Trophoblast cell (in vitro differentiated cells and primary cell): ENCODE data around the gene COPB1.

Experiments used
- DNase-seq, 2 donors: peaks; one replicate each; pipeline ENCODE4 v3.0.0-alpha.2; 2016
- H2AFZ ChIP-seq: 2 replicates; pipeline ENCODE4 v1.6.1; 2013; ENCODE audit warnings: low read length, moderate library complexity, mild to moderate bottlenecking; ENCODE audit not compliant: insufficient read depth, poor library complexity
- H2AK5ac ChIP-seq: 2 replicates; pipeline ENCODE4 v1.6.1; 2013; ENCODE audit warnings: mild to moderate bottlenecking, low read length
- H2BK120ac ChIP-seq: 2 replicates; pipeline ENCODE4 v1.6.1; 2013; ENCODE audit warnings: low read length, mild to moderate bottlenecking, moderate library complexity; ENCODE audit not compliant: insufficient read depth, poor library complexity
- H2BK12ac ChIP-seq: 2 replicates; pipeline ENCODE4 v1.6.1; 2013; ENCODE audit warnings: mild to moderate bottlenecking, low read length, moderate library complexity
- H2BK5ac ChIP-seq: 2 replicates; pipeline ENCODE4 v1.6.1; 2013; ENCODE audit warnings: low read length, low read depth, moderate library complexity, mild to moderate bottlenecking; ENCODE audit not compliant: poor library complexity
- H3K14ac ChIP-seq: 2 replicates; pipeline ENCODE4 v1.6.1; 2013; ENCODE audit warnings: mild to moderate bottlenecking, low read length
- H3K18ac ChIP-seq: 2 replicates; pipeline ENCODE4 v1.6.1; 2013; ENCODE audit warnings: mild to moderate bottlenecking, low read length
- H3K23ac ChIP-seq: 2 replicates; pipeline ENCODE4 v1.6.1; 2013; ENCODE audit warnings: low read length
- H3K27ac ChIP-seq: 2 replicates; pipeline ENCODE4 v1.5.1; 2013; ENCODE audit warnings: low read depth, mild to moderate bottlenecking, inconsistent platforms, low read length, moderate library complexity
- H3K27me3 ChIP-seq: 2 replicates; pipeline ENCODE4 v1.6.1; 2013; ENCODE audit warnings: inconsistent platforms, mild to moderate bottlenecking, low read length, moderate library complexity; ENCODE audit not compliant: insufficient read depth
- H3K36me3 ChIP-seq, 2 experiments: 1 replicate in 1 of 2; 2 replicates in 1 of 2; pipeline ENCODE4 v1.6.1; 2013; ENCODE audit warnings: low read length in 2 of 2, mild to moderate bottlenecking in 2 of 2, moderate library complexity in 1 of 2; ENCODE audit not compliant: insufficient read depth in 2 of 2, control insufficient read depth in 1 of 2
- H3K4ac ChIP-seq: 2 replicates; pipeline ENCODE4 v1.6.1; 2013; ENCODE audit warnings: low read depth, mild to moderate bottlenecking, low read length, moderate library complexity
- H3K4me1 ChIP-seq, 2 experiments: 1 replicate in 1 of 2; 2 replicates in 1 of 2; pipeline ENCODE4 v1.6.1; 2013; ENCODE audit warnings: low read length in 2 of 2, mild to moderate bottlenecking in 2 of 2, moderate library complexity in 1 of 2; ENCODE audit not compliant: insufficient read depth in 2 of 2, control insufficient read depth in 1 of 2
- H3K4me2 ChIP-seq: 2 replicates; pipeline ENCODE4 v1.6.1; 2013; ENCODE audit warnings: inconsistent platforms, mild to moderate bottlenecking, low read length, moderate library complexity
- H3K4me3 ChIP-seq: 2 replicates; pipeline ENCODE4 v1.5.1; 2013; ENCODE audit warnings: mild to moderate bottlenecking, low read depth, low read length, inconsistent platforms
- H3K79me1 ChIP-seq: one replicate; pipeline ENCODE4 v1.6.1; 2013; ENCODE audit warnings: low read length
- H3K79me2 ChIP-seq: 2 replicates; pipeline ENCODE4 v1.6.1; 2013; ENCODE audit warnings: low read length, mild to moderate bottlenecking; ENCODE audit not compliant: control insufficient read depth, insufficient read depth, poor library complexity
- H3K9ac ChIP-seq: 2 replicates; pipeline ENCODE4 v1.6.1; 2013; ENCODE audit warnings: mild to moderate bottlenecking, low read length
- H3K9me3 ChIP-seq: 2 replicates; pipeline ENCODE4 v1.6.1; 2013; ENCODE audit warnings: low read depth, mild to moderate bottlenecking, control low read depth, inconsistent platforms, low read length; ENCODE audit not compliant: insufficient read depth
- H4K12ac ChIP-seq: 2 replicates; pipeline ENCODE4 v1.6.1; 2013; ENCODE audit warnings: low read depth, mild to moderate bottlenecking, low read length, moderate library complexity
- H4K8ac ChIP-seq: 2 replicates; pipeline ENCODE4 v1.6.1; 2013; ENCODE audit warnings: low read depth, mild to moderate bottlenecking, low read length, moderate library complexity
- H4K91ac ChIP-seq: one replicate; pipeline ENCODE4 v1.6.1; 2013; ENCODE audit warnings: low read depth, mild to moderate bottlenecking, low read length, moderate library complexity
- WGBS: extraction: QIAGEN DNeasy Blood & Tissue Kit; methylation state at CpG from one replicate; pipeline ENCODE4 v1.1.7; 2013; ENCODE audit warnings: missing lambda C conversion rate; ENCODE audit not compliant: insufficient read length, insufficient coverage; ENCODE audit errors: extremely low coverage; 5-methylcytosine and 5-hydroxymethylcytosine counted together

The COPB1 gene

GRCh38 chr11:14543260-14543659, 43.6 kb upstream of the COPB1 start:
- Histone ChIP-seq H2AFZ (no peak overlapping the region), H3K79me1 (no peaks in the 10 kb centered on the region), H3K9ac (no peak overlapping the region), H3K4me3 (no peak overlapping the region), H3K36me3 (no peaks in the 10 kb centered on the region), H3K9me3 (no peaks in the 10 kb centered on the region), H3K4me2 (no peak overlapping the region), H3K79me2 (no peaks in the 10 kb centered on the region), H3K14ac (no peak overlapping the region), H3K27me3 (no peaks in the 10 kb centered on the region), H4K12ac (no peak overlapping the region), H2BK12ac (no peak overlapping the region), H2AK5ac (no peak overlapping the region), H2BK5ac (no peak overlapping the region), H3K4me1 (no peaks in the 10 kb centered on the region), H3K4ac (no peak overlapping the region), H3K18ac (no peak overlapping the region), H3K23ac (no peak overlapping the region), H3K27ac (no peak overlapping the region), H4K91ac (no peak overlapping the region), H2BK120ac (no peak overlapping the region), H4K8ac (no peak overlapping the region)
- no CpG with 5 or more reads among the region's 1 CpG for WGBS
- no peak for DNase-seq

- no peaks in the 10 kb centered on the region for H3K79me2 ChIP-seq
- no peak overlapping the region for H2AFZ ChIP-seq
- no peak overlapping the region for H3K9ac ChIP-seq
- no peak overlapping the region for H2BK120ac ChIP-seq
- H3K9me3 ChIP-seq: no peaks in the 10 kb centered on the region
- no peak overlapping the region for H2BK5ac ChIP-seq
- no peak overlapping the region for H3K14ac ChIP-seq
- no peak overlapping the region for H4K12ac ChIP-seq
- H3K27ac ChIP-seq: no peak overlapping the region
- H3K4ac ChIP-seq: no peak overlapping the region
- H3K4me2 ChIP-seq: no peak overlapping the region
- DNase-seq: no peak
- H3K4me3 ChIP-seq: no peak overlapping the region
- no peak overlapping the region for H3K18ac ChIP-seq
- no peak overlapping the region for H2BK12ac ChIP-seq
- H4K8ac ChIP-seq: no peak overlapping the region
- no peaks in the 10 kb centered on the region for H3K79me1 ChIP-seq
- H2AK5ac ChIP-seq: no peak overlapping the region
- H3K27me3 ChIP-seq: no peaks in the 10 kb centered on the region
- no peaks in the 10 kb centered on the region for H3K4me1 ChIP-seq
- H3K36me3 ChIP-seq: no peaks in the 10 kb centered on the region
- no peak overlapping the region for H4K91ac ChIP-seq
- H3K23ac ChIP-seq: no peak overlapping the region
These were observed 42.7 kb upstream of the COPB1 start for GRCh38 chr11:14542324-14542723.

GRCh38 chr11:14541192-14541947, 41.8 kb upstream of the COPB1 start:
- H3K4me2 ChIP-seq: no peak overlapping the region
- H3K27ac ChIP-seq: no peak overlapping the region
- no peak overlapping the region for H4K8ac ChIP-seq
- H3K18ac ChIP-seq: no peak overlapping the region
- no peak overlapping the region for H2BK120ac ChIP-seq
- no peak overlapping the region for H2AFZ ChIP-seq
- no peak overlapping the region for H3K4ac ChIP-seq
- no peak for DNase-seq
- no peaks in the 10 kb centered on the region for H3K36me3 ChIP-seq
- H3K79me1 ChIP-seq: no peaks in the 10 kb centered on the region
- no peak overlapping the region for H2BK12ac ChIP-seq
- no peak overlapping the region for H3K23ac ChIP-seq
- no peak overlapping the region for H3K4me3 ChIP-seq
- no peaks in the 10 kb centered on the region for H3K79me2 ChIP-seq
- H3K9me3 ChIP-seq: no peaks in the 10 kb centered on the region
- H2AK5ac ChIP-seq: no peak overlapping the region
- H4K91ac ChIP-seq: no peak overlapping the region
- no CpG with 5 or more reads among the region's 6 CpGs for WGBS
- H2BK5ac ChIP-seq: no peak overlapping the region
- H3K9ac ChIP-seq: no peak overlapping the region
- H3K14ac ChIP-seq: no peak overlapping the region
- no peaks in the 10 kb centered on the region for H3K4me1 ChIP-seq
- H3K27me3 ChIP-seq: no peaks in the 10 kb centered on the region
- H4K12ac ChIP-seq: no peak overlapping the region

GRCh38 chr11:14539982-14540421, 40.4 kb upstream of the COPB1 start:
- no peak overlapping the region for H3K18ac ChIP-seq
- no peak overlapping the region for H4K91ac ChIP-seq
- no peaks in the 10 kb centered on the region for H3K79me1 ChIP-seq
- H3K23ac ChIP-seq: no peak overlapping the region
- H3K4ac ChIP-seq: no peak overlapping the region
- H3K36me3 ChIP-seq: no peaks in the 10 kb centered on the region
- H3K9me3 ChIP-seq: no peaks in the 10 kb centered on the region
- WGBS: no CpG with 5 or more reads among the region's 4 CpGs
- H3K4me2 ChIP-seq: no peak overlapping the region
- no peak overlapping the region for H2AFZ ChIP-seq
- no peak overlapping the region for H2AK5ac ChIP-seq
- H4K8ac ChIP-seq: no peak overlapping the region
- H2BK120ac ChIP-seq: no peak overlapping the region
- H3K79me2 ChIP-seq: no peaks in the 10 kb centered on the region
- no peaks in the 10 kb centered on the region for H3K27me3 ChIP-seq
- no peak overlapping the region for H2BK5ac ChIP-seq
- no peak overlapping the region for H3K14ac ChIP-seq
- DNase-seq: no peak
- H3K9ac ChIP-seq: no peak overlapping the region
- no peak overlapping the region for H3K4me3 ChIP-seq
- H3K27ac ChIP-seq: no peak overlapping the region
- H2BK12ac ChIP-seq: no peak overlapping the region
- H3K4me1 ChIP-seq: no peaks in the 10 kb centered on the region
- H4K12ac ChIP-seq: no peak overlapping the region
